SU-DHL-6 (cell line): ENCODE measurements around the gene NIP7.

ENCODE experiments used
- H2AFZ ChIP-seq: fragments of 200-600 bp; sonication (generic); 2 replicates; pipeline ENCODE4 v1.6.1; 2014; ENCODE audit warnings: low read depth, mild to moderate bottlenecking, moderate library complexity, mixed read lengths, antibody characterized with exemption, low read length; ENCODE audit not compliant: severe bottlenecking
- H3F3A ChIP-seq: fragments of 200-600 bp; shearing (Covaris generic); 2 replicates; pipeline ENCODE4 v1.6.0; 2016; ENCODE audit warnings: antibody characterized with exemption, mild to moderate bottlenecking; ENCODE audit not compliant: insufficient read depth
- H3K27ac ChIP-seq: fragments of 200-600 bp; sonication (generic); 2 replicates; pipeline ENCODE4 v1.5.1; 2016; ENCODE audit warnings: low read depth, mild to moderate bottlenecking, low read length, moderate library complexity, mixed read lengths
- H3K27me3 ChIP-seq: fragments of 200-600 bp; sonication (generic), shearing (Covaris generic); 2 replicates; pipeline ENCODE4 v1.6.0; 2014; ENCODE audit warnings: mild to moderate bottlenecking, low read length
- H3K36me3 ChIP-seq: fragments of 200-600 bp; sonication (generic); 2 replicates; pipeline ENCODE4 v1.6.1; 2014; ENCODE audit warnings: mild to moderate bottlenecking, low read length, mixed read lengths
- H3K4me2 ChIP-seq: fragments of 300-600, 200-600 bp; shearing (Covaris generic), sonication (generic); 2 replicates; pipeline ENCODE4 v1.6.0; 2014; ENCODE audit warnings: low read length, low read depth, mild to moderate bottlenecking; ENCODE audit not compliant: poor library complexity, severe bottlenecking
- H3K4me3 ChIP-seq: fragments of 200-600 bp; sonication (generic); 2 replicates; pipeline ENCODE4 v1.5.1; 2014; ENCODE audit warnings: antibody characterized with exemption, low read length, mild to moderate bottlenecking, mixed read lengths; ENCODE audit not compliant: insufficient read depth, poor library complexity, severe bottlenecking
- H3K79me2 ChIP-seq: fragments of 200-600 bp; sonication (generic); 2 replicates; pipeline ENCODE4 v1.6.1; 2014; ENCODE audit warnings: mild to moderate bottlenecking, low read length, moderate library complexity; ENCODE audit not compliant: insufficient read depth
- H3K9ac ChIP-seq: fragments of 200-600 bp; sonication (generic); 2 replicates; pipeline ENCODE4 v1.7.0; 2014; ENCODE audit warnings: mild to moderate bottlenecking, low read length
- H3K9me2 ChIP-seq: fragments of 200-600 bp; sonication (generic); replicated peaks from 2 replicates; pipeline ENCODE4 v1.6.1; 2014; ENCODE audit warnings: low read length; ENCODE audit not compliant: insufficient read depth
- H3K9me3 ChIP-seq: fragments of 200-600 bp; sonication (generic); 2 replicates; pipeline ENCODE4 v1.6.1; 2014; ENCODE audit warnings: low read length, mixed read lengths; ENCODE audit not compliant: insufficient read depth
- H4K20me1 ChIP-seq: fragments of 200-600 bp; sonication (generic); 2 replicates; pipeline ENCODE4 v1.6.1; 2014; ENCODE audit warnings: low read depth, mild to moderate bottlenecking, antibody characterized with exemption, low read length, moderate library complexity, mixed read lengths
- CTCF ChIP-seq: fragments of 200-600 bp; sonication (generic); IDR thresholded peaks from one replicate; pipeline ENCODE4 v1.5.1; 2017; ENCODE audit warnings: antibody characterized with exemption, mild to moderate bottlenecking, low read length, moderate library complexity; ENCODE audit not compliant: insufficient read depth, poor library complexity, severe bottlenecking
- EZH2phosphoT487 ChIP-seq: fragments of 200-600 bp; sonication (generic), shearing (Covaris generic); conservative IDR thresholded peaks from 2 replicates; pipeline ENCODE4 v1.6.1; 2018; ENCODE audit warnings: mild to moderate bottlenecking, antibody characterized with exemption, low read length, moderate library complexity, mixed read lengths

Gene NIP7

GRCh38 chr16:69318911-69319289 lies 20.7 kb upstream of the NIP7 start:
- no peak overlapping the region for H3K9ac ChIP-seq
- TF ChIP-seq EZH2phosphoT487 (no peak), CTCF (no peak)
- H3K4me3 ChIP-seq = no peak overlapping the region
- no peak overlapping the region for H2AFZ ChIP-seq
- no peaks in the 10 kb centered on the region for H3K36me3 ChIP-seq
- no peaks in the 10 kb centered on the region for H3F3A ChIP-seq
- no peak overlapping the region for H3K27ac ChIP-seq
- H3K27me3 ChIP-seq = no peaks in the 10 kb centered on the region
- H4K20me1 ChIP-seq = peaks cover 3% of the 10 kb centered on the region; the same call in 1 of the 2 replicates
- peaks cover 18% of the 10 kb centered on the region for H3K79me2 ChIP-seq
- no peak overlapping the region for H3K4me2 ChIP-seq
- H3K9me3 ChIP-seq = no peaks in the 10 kb centered on the region
- H3K9me2 ChIP-seq = no peaks in the 10 kb centered on the region

DNA sequence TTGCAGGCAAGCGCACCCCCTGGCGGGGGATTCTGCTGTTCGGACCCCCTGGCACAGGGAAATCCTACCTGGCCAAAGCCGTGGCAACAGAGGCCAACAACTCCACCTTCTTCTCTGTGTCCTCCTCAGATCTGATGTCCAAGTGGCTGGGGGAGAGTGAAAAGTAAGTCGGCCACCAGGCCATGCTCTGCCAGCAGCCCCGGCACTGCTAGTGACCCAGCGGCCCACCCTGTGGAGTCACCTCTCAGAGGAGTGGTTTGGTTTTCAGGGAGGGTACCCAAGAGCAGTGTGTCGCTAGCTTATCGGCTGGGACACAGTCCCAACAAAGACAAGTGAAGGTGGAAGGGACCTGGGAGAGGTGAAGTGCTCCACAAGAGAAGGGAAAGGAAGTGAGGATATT lies 20.2 kb upstream of the NIP7 start:
- no peaks in the 10 kb centered on the region for H3K9me3 ChIP-seq
- no peaks in the 10 kb centered on the region for H3K9me2 ChIP-seq
- no peaks in the 10 kb centered on the region for H3K36me3 ChIP-seq
- H4K20me1 ChIP-seq = peaks cover 3% of the 10 kb centered on the region; the same call in 1 of the 2 replicates
- H3K4me2 ChIP-seq = no peak overlapping the region
- H3K79me2 ChIP-seq = peaks cover 18% of the 10 kb centered on the region
- no peaks in the 10 kb centered on the region for H3F3A ChIP-seq
- H3K27ac ChIP-seq = no peak overlapping the region
- no peak overlapping the region for H3K9ac ChIP-seq
- H2AFZ ChIP-seq = no peak overlapping the region
- TF ChIP-seq CTCF (no peak), EZH2phosphoT487 (no peak)
- no peak overlapping the region for H3K4me3 ChIP-seq
- no peaks in the 10 kb centered on the region for H3K27me3 ChIP-seq

- no peak for TF ChIP-seq EZH2phosphoT487
- no peak for TF ChIP-seq CTCF
- no peaks in the 10 kb centered on the region for H3K36me3 ChIP-seq
These were observed 19.5 kb upstream of the NIP7 start for GRCh38 chr16:69319826-69320739.

More at GRCh38 chr16:69319826-69320739, 19.5 kb upstream of the NIP7 start:
- Histone ChIP-seq H2AFZ (no peak overlapping the region), H3K79me2 (peaks cover 19% of the 10 kb centered on the region), H3F3A (no peaks in the 10 kb centered on the region), H3K4me2 (no peak overlapping the region), H3K4me3 (no peak overlapping the region), H3K27ac (no peak overlapping the region), H4K20me1 (peaks cover 3% of the 10 kb centered on the region; the same call in 1 of the 2 replicates), H3K9me3 (no peaks in the 10 kb centered on the region), H3K9ac (no peak overlapping the region), H3K9me2 (no peaks in the 10 kb centered on the region), H3K27me3 (no peaks in the 10 kb centered on the region)
